PC-3 (cell line): ENCODE measurements around the gene S100A8. TPM values are rescaled to one million over a fixed set of nuclear protein-coding genes. Genes with fewer than 3 reads are reported as not detected.

Experiments used
- ATAC-seq: fragments of 200-7000 bp; cut with Tn5 transposase; 2 replicates; pipeline ENCODE4 v1.9.1; 2020; ENCODE audit warnings: mild to moderate bottlenecking, moderate library complexity
- BruUV-seq: library from RNA; stranded (reverse); fragments of 400-500 nt; replicated peaks from 2 replicates; lab custom pipeline; 2021; lab: Mats Ljungman, UMichigan
- CTCF ChIA-PET: fragments of 300-600 bp; sonication (Branson Sonifier 250); formaldehyde crosslinking; loops from one replicate; lab custom pipeline; 2022; ENCODE audit warnings: antibody characterized with exemption; lab: Charles Lee
- POLR2A ChIA-PET: fragments of 300-600 bp; sonication (Branson Sonifier 250); formaldehyde crosslinking; loops from one replicate; lab custom pipeline; 2022; ENCODE audit warnings: antibody characterized with exemption; ENCODE audit not compliant: unreplicated experiment; lab: Charles Lee
- DNase-seq: peaks from one replicate; pipeline ENCODE4 v3.0.0-alpha.2; 2015
- H2AFZ ChIP-seq: fragments of 300-600 bp; sonication (generic); 2 replicates; pipeline ENCODE4 v1.6.0; 2016; ENCODE audit warnings: antibody characterized with exemption, low read length
- H3F3A ChIP-seq: fragments of 300-600 bp; sonication (generic); one replicate; pipeline ENCODE4 v1.6.0; 2017; ENCODE audit warnings: antibody characterized with exemption, low read length, control low read depth, mild to moderate bottlenecking; ENCODE audit not compliant: unreplicated experiment
- H3K27ac ChIP-seq: fragments of 300-600 bp; sonication (generic); 2 replicates; pipeline ENCODE4 v1.5.1; 2016; ENCODE audit warnings: mild to moderate bottlenecking, low read length
- H3K27me3 ChIP-seq: fragments of 300-600 bp; sonication (generic); 2 replicates; pipeline ENCODE4 v1.6.1; 2016; ENCODE audit warnings: low read length, mixed read lengths
- H3K36me3 ChIP-seq: fragments of 300-600 bp; sonication (generic); 2 replicates; pipeline ENCODE4 v1.6.1; 2016; ENCODE audit warnings: low read depth, mixed run types, low read length, mixed read lengths
- H3K4me1 ChIP-seq: fragments of 300-600 bp; sonication (generic); 2 replicates; pipeline ENCODE4 v1.5.1; 2016; ENCODE audit warnings: low read length; ENCODE audit not compliant: insufficient read depth
- H3K4me2 ChIP-seq: fragments of 300-600 bp; sonication (generic); 2 replicates; pipeline ENCODE4 v1.6.0; 2016; ENCODE audit warnings: low read length
- H3K4me3 ChIP-seq: fragments of 300-600 bp; sonication (generic); 2 replicates; pipeline ENCODE4 v1.5.1; 2016; ENCODE audit warnings: mild to moderate bottlenecking, low read length, mixed read lengths
- H3K79me2 ChIP-seq: fragments of 300-600 bp; sonication (generic); 2 replicates; pipeline ENCODE4 v1.6.1; 2017; ENCODE audit warnings: low read length, mixed read lengths
- H3K9ac ChIP-seq: fragments of 300-600 bp; sonication (generic); 2 replicates; pipeline ENCODE4 v1.6.0; 2016; ENCODE audit warnings: mild to moderate bottlenecking, low read length
- H3K9me2 ChIP-seq: fragments of 300-600 bp; sonication (generic); replicated peaks from 2 replicates; pipeline ENCODE4 v1.6.1; 2016; ENCODE audit warnings: mixed run types, low read length, mixed read lengths
- H3K9me3 ChIP-seq: fragments of 300-600 bp; sonication (generic); 2 replicates; pipeline ENCODE4 v1.6.1; 2016; ENCODE audit warnings: low read length, mixed read lengths
- H4K20me1 ChIP-seq: fragments of 300-600 bp; sonication (generic); 2 replicates; pipeline ENCODE4 v1.6.1; 2016; ENCODE audit warnings: low read length, mixed read lengths
- EZH2 ChIP-seq: fragments of 300-600 bp; sonication (generic); IDR thresholded peaks from one replicate; pipeline ENCODE4 v1.6.1; 2017; ENCODE audit warnings: antibody characterized with exemption, mild to moderate bottlenecking, low read length; ENCODE audit not compliant: unreplicated experiment
- EZH2phosphoT487 ChIP-seq: fragments of 300-600 bp; sonication (generic); IDR thresholded peaks from 2 replicates; pipeline ENCODE4 v1.6.1; 2018; ENCODE audit warnings: mild to moderate bottlenecking, antibody characterized with exemption, low read length, borderline replicate concordance
- intact Hi-C: fragments of 100-400 bp; cut with micrococcal nuclease; formaldehyde crosslinking; loops from 2 replicates; pipeline ENCODE4 v1.9.0; 2023
- total RNA-seq: library from RNA; depleted of rRNA; stranded (reverse); fragments of >200 nt; gene quantifications from 2 replicates; pipeline ENCODE4 v1.2.3, GENCODE V29; 2014
- TF ChIP-seq, protein P1 (sequence below): fragments of 300-600 bp; sonication (generic); conservative IDR thresholded peaks from 2 replicates; pipeline ENCODE4 v1.5.1; 2017; ENCODE audit warnings: antibody characterized with exemption, low read depth, mild to moderate bottlenecking, low read length

The S100A8 gene
- total RNA-seq, 1 experiment from 2014 or later = 0.29 TPM

DNA sequence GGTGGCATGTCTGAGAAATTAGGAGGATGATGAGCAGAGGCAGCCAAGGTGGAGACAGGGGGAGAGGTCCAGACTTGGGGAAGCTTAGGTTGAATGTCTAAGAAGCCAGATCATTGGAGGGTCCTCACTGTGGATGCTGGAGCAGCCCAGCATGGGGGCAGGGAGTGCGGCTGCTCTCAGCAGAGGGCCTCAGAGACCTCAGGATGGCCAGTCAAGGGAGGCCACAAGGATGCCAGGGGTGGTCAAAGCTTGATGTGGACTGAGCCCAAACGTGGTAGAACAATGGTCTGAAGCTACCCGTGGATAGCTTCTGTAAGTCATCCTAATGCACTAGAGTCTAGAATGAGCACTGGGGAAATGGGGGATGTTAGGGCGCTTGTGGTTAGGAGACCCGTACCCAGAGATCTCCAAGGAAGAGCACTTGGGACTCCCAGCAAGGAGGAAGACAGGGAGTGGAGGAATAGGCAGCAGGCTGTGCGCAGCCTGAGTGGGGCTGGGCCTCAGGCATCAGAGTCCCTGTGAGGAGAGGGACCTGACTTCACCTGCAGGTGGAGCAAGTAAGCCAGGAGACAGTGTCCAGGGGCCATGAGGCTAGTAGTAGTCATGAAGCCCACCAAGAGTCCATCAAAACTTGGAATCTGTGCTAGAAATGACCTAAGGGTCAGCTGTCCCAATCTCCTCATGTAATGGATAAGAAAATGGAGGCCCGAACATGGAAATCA lies 37.5 kb downstream of the S100A8 start:
- Histone ChIP-seq H3K9me2 (no peaks in the 10 kb centered on the region), H3F3A (peaks cover 4% of the 10 kb centered on the region), H3K27me3 (peaks cover 33% of the 10 kb centered on the region), H3K36me3 (no peaks in the 10 kb centered on the region), H3K4me1 (peaks cover 42% of the 10 kb centered on the region), H3K9me3 (no peaks in the 10 kb centered on the region), H3K4me3 (no peak overlapping the region), H3K9ac (no peak overlapping the region), H2AFZ (no peak overlapping the region), H3K79me2 (no peaks in the 10 kb centered on the region), H3K27ac (no peak overlapping the region), H3K4me2 (no peak overlapping the region), H4K20me1 (no peaks in the 10 kb centered on the region)
- POLR2A ChIA-PET = interaction anchor here (0.6 kb wide), 1 partner anchor 215 kb away, joined by 3 read pairs; no protein-coding TSS in a partner anchor
- TF ChIP-seq, protein P1, sequence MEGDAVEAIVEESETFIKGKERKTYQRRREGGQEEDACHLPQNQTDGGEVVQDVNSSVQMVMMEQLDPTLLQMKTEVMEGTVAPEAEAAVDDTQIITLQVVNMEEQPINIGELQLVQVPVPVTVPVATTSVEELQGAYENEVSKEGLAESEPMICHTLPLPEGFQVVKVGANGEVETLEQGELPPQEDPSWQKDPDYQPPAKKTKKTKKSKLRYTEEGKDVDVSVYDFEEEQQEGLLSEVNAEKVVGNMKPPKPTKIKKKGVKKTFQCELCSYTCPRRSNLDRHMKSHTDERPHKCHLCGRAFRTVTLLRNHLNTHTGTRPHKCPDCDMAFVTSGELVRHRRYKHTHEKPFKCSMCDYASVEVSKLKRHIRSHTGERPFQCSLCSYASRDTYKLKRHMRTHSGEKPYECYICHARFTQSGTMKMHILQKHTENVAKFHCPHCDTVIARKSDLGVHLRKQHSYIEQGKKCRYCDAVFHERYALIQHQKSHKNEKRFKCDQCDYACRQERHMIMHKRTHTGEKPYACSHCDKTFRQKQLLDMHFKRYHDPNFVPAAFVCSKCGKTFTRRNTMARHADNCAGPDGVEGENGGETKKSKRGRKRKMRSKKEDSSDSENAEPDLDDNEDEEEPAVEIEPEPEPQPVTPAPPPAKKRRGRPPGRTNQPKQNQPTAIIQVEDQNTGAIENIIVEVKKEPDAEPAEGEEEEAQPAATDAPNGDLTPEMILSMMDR = peak; percentile 90
- TF ChIP-seq EZH2 = no peak
- TF ChIP-seq EZH2phosphoT487 = no peak
- DNase-seq (peak; percentile 65), ATAC-seq (no peak)
- no TSS peak for BruUV-seq
- CTCF ChIA-PET = interaction anchor here (0.6 to 1.5 kb wide), 4 partner anchors 137 to 272 kb away, joined by 3 to 13 read pairs (median 5); no protein-coding TSS in a partner anchor
- intact Hi-C loops = loop anchor here (10.0 kb wide), 2 partner anchors 321 to 391 kb away; partner anchors contain the start of genes ILF2 and NPR1

DNA sequence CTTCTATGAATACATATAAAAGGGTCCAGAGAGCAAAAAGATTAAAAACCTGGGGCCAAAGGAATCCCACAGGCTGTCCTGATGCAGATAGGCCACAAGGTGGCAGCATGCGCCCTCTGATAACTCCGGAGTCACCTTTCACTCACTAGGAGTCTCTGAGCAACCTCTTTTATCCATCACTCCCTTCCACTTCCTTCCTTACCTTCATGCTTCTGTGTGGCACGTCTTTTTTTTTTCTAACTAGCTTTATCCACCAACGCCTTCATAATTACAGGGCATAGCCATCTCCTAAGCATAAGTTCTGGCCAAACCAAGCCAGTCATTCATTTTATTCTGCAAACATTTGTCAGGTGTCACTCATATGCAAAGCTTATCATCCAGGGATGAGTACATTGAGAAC lies 38.4 kb downstream of the S100A8 start:
- Histone ChIP-seq H3K27me3 (peaks cover 41% of the 10 kb centered on the region), H2AFZ (no peak overlapping the region), H3K27ac (no peak overlapping the region), H3K36me3 (no peaks in the 10 kb centered on the region), H3K9me2 (no peaks in the 10 kb centered on the region), H3K9ac (no peak overlapping the region), H3K9me3 (no peaks in the 10 kb centered on the region), H3K79me2 (no peaks in the 10 kb centered on the region), H3K4me3 (no peak overlapping the region), H3F3A (peaks cover 4% of the 10 kb centered on the region), H4K20me1 (no peaks in the 10 kb centered on the region), H3K4me2 (no peak overlapping the region), H3K4me1 (peaks cover 34% of the 10 kb centered on the region)
- ChIA-PET CTCF (interaction anchor here (0.7 kb wide), 1 partner anchor 273 kb away, joined by 3 read pairs; no protein-coding TSS in a partner anchor), POLR2A (interaction anchor here (0.5 to 0.6 kb wide), 2 partner anchors 115 to 571 kb away, joined by 3 to 4 read pairs; no protein-coding TSS in a partner anchor)
- no peak for TF ChIP-seq EZH2phosphoT487
- TF ChIP-seq, protein P1 = peak; percentile 97
- DNase-seq (peak; percentile 89), ATAC-seq (peak; percentile 68)
- intact Hi-C loops = loop anchor here (1.0 to 10.0 kb wide), 5 partner anchors 138 to 392 kb away; partner anchors contain the start of genes ILF2 and NPR1
- no TSS peak for BruUV-seq
